GM06990 (cell line): ENCODE results near the gene JAKMIP1.

Experiments used
- DNase-seq: peaks from one replicate; pipeline ENCODE4 v3.0.0-alpha.2; 2011; ENCODE audit not compliant: insufficient read length; ENCODE audit errors: extremely low read depth
- H3K27me3 ChIP-seq: replicated peaks from 2 replicates; pipeline ENCODE4 v1.6.0; 2011; ENCODE audit warnings: low read length; ENCODE audit not compliant: control insufficient read depth, insufficient read depth
- H3K36me3 ChIP-seq: 2 replicates; pipeline ENCODE4 v1.5.1; 2011; ENCODE audit warnings: low read length; ENCODE audit not compliant: control insufficient read depth, insufficient read depth
- H3K4me3 ChIP-seq: replicated peaks from 2 replicates; pipeline ENCODE4 v1.5.1; 2011; ENCODE audit warnings: low read depth, mild to moderate bottlenecking, control low read depth, low read length
- TF ChIP-seq, protein P1 (sequence below): IDR thresholded peaks from 2 replicates; pipeline ENCODE4 v1.5.1; 2011; ENCODE audit warnings: low read length, control low read depth, mild to moderate bottlenecking, inconsistent platforms; ENCODE audit not compliant: insufficient read depth, poor library complexity, severe bottlenecking

JAKMIP1 gene

DNA sequence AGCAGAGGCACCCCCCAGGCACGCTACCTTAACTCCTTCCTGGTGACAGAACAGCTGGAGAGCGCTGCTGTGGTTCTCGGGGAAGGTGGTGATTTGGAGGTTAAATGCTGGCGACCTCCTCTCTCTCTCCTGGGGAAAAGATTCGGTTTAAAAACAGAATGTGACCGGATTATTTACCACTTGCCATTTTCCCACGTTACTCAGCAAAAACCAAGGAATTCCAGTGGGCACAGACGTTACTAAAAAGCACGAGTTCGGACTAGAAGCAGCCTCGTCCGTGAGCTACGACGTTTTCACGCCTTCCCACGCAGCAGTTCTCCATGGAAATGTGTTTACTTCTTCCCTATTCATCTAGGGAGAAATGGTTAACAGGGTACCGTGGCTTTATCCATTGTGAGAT is 149.8 kb downstream of the JAKMIP1 start:
- Histone ChIP-seq H3K36me3 (no peaks in the 10 kb centered on the region), H3K4me3 (no peak overlapping the region), H3K27me3 (no peaks in the 10 kb centered on the region; the same call in 1 of the 2 replicates)
- TF ChIP-seq, protein P1, sequence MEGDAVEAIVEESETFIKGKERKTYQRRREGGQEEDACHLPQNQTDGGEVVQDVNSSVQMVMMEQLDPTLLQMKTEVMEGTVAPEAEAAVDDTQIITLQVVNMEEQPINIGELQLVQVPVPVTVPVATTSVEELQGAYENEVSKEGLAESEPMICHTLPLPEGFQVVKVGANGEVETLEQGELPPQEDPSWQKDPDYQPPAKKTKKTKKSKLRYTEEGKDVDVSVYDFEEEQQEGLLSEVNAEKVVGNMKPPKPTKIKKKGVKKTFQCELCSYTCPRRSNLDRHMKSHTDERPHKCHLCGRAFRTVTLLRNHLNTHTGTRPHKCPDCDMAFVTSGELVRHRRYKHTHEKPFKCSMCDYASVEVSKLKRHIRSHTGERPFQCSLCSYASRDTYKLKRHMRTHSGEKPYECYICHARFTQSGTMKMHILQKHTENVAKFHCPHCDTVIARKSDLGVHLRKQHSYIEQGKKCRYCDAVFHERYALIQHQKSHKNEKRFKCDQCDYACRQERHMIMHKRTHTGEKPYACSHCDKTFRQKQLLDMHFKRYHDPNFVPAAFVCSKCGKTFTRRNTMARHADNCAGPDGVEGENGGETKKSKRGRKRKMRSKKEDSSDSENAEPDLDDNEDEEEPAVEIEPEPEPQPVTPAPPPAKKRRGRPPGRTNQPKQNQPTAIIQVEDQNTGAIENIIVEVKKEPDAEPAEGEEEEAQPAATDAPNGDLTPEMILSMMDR = no peak
- DNase-seq = no peak

DNA sequence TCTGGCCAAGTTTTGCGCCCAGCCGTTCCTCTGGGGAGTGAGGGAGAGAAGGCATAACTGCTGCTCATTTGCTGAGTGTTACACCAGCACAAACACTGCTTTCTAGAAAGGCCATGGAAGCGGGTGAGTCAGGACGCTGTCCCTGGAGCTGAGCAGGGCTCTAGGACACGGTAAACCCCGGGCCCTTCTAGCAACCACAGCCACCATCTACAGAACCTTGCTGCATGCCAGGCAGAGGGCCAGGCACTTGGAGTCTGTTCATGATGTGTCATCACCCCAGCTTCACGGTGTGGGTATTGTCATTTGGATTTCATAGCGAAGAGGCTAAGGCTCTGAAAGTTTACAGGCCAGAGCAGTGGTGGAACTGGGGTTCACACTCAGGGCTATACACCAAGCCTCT is 150.4 kb downstream of the JAKMIP1 start:
- no peak overlapping the region for H3K4me3 ChIP-seq
- H3K27me3 ChIP-seq = no peaks in the 10 kb centered on the region; the same call in 1 of the 2 replicates
- TF ChIP-seq, protein P1 = no peak
- H3K36me3 ChIP-seq = no peaks in the 10 kb centered on the region
- DNase-seq = no peak

DNA sequence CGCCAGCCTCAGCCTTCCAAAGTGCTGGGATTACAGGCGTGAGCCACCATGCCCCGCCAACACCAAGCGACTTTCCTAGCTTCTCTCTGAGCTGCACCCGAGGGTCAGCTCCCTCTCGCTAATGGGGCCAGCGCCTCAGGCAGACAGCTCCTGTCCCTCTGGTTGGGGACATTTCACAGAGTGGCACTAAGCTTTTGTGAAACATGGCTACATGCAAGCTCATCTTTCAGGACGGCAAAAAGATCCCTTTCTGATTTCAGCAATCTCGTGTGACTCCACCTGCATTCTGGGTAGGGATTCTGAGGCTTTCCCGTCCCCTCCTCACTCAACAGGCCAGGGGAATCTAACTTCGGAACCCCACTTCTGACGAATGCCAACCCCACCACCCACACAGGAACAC is 151.1 kb downstream of the JAKMIP1 start:
- no peak overlapping the region for H3K4me3 ChIP-seq
- no peaks in the 10 kb centered on the region; the same call in 1 of the 2 replicates for H3K27me3 ChIP-seq
- H3K36me3 ChIP-seq = no peaks in the 10 kb centered on the region
- TF ChIP-seq, protein P1 = no peak
- no peak for DNase-seq

DNA sequence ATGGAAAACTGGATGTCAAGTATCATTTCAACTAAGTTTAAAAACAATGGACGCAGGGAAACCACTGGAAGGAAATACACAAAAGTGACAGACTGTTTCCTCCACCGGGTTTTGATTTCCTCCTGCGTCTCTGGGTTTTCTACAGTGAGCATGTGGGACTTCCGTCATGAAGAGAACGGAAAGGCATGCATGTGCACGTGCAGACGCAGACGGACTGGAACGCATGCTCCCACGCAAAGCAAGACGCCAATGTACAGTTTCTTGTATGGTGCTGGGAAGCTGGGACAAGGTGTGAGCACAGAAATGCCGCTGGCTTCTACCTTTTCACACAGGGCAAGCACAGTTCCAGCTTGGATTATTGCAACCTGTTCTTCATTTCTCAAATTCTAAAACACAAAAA is 151.8 kb downstream of the JAKMIP1 start:
- TF ChIP-seq, protein P1 = no peak
- Histone ChIP-seq H3K36me3 (no peaks in the 10 kb centered on the region), H3K4me3 (no peak overlapping the region), H3K27me3 (no peaks in the 10 kb centered on the region; the same call in none of the 2 replicates)
- DNase-seq = no peak

DNA sequence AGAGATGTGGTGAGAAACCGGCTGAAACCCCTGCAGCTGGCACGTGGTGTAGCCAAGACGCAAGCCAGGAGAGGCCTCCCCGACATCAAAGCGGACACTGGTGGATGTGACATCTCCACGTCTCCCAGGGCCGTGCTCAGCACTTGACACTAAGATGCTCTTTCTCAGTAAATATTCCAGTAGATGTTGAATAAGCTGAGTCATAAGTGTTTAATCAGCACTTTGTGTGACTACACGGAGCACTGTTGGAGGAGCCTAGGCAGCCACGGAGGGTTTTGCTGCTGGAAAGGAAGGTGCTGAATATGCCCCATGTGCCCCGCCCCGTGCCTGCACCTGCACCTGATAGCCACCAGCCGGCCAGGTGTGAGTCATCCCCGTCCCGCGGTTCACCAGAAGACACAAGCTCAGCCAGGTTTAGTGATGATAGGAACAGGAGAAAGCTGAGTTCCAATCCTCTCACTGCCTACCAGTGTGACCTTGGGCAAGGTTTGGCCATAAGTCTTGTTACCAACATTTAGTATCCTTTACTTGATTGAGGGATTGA is 153.1 kb downstream of the JAKMIP1 start:
- Histone ChIP-seq H3K36me3 (no peaks in the 10 kb centered on the region), H3K27me3 (no peaks in the 10 kb centered on the region; the same call in none of the 2 replicates), H3K4me3 (no peak overlapping the region)
- DNase-seq = no peak
- TF ChIP-seq, protein P1 = no peak
